Thyroid gland (tissue), 4 donors: ENCODE measurements around the gene PPP4R4.

Experiments used
- POLR2A ChIP-seq, 2 donors: fragments of 450-650 bp; IDR thresholded peaks; one replicate each; pipeline ENCODE4 v1.6.1; 2017; ENCODE audit warnings: antibody characterized with exemption in 2 of 2, mild to moderate bottlenecking in 2 of 2, moderate library complexity in 1 of 2
- TF ChIP-seq, protein P1 (sequence below), 6 experiments: fragments of 200-600 bp in 3 of 6; fragments of 450-650 bp in 3 of 6; sonication (generic) in 3 of 6; IDR thresholded peaks; one replicate each; pipeline ENCODE4 v1.5.1; 2016 to 2019; ENCODE audit warnings: antibody characterized with exemption in 6 of 6, mild to moderate bottlenecking in 2 of 6, inconsistent platforms in 1 of 6, moderate library complexity in 1 of 6

- TF ChIP-seq, protein P1, sequence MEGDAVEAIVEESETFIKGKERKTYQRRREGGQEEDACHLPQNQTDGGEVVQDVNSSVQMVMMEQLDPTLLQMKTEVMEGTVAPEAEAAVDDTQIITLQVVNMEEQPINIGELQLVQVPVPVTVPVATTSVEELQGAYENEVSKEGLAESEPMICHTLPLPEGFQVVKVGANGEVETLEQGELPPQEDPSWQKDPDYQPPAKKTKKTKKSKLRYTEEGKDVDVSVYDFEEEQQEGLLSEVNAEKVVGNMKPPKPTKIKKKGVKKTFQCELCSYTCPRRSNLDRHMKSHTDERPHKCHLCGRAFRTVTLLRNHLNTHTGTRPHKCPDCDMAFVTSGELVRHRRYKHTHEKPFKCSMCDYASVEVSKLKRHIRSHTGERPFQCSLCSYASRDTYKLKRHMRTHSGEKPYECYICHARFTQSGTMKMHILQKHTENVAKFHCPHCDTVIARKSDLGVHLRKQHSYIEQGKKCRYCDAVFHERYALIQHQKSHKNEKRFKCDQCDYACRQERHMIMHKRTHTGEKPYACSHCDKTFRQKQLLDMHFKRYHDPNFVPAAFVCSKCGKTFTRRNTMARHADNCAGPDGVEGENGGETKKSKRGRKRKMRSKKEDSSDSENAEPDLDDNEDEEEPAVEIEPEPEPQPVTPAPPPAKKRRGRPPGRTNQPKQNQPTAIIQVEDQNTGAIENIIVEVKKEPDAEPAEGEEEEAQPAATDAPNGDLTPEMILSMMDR (IDR thresholded peaks at IDR 0.05): no peak
- no peak for TF ChIP-seq POLR2A (IDR thresholded peaks at IDR 0.05)
Observed at GRCh38 chr14:94175747-94176146, 1.6 kb downstream of the PPP4R4 start.
